HG03354 (cell line): Measurements from ENCODE around the gene RAB6D.
"Not testable (repeated sequence)": the region's sequence is repeated elsewhere in the genome, so short reads cannot be mapped to it uniquely, and the experiment has no call there.

Experiments
- ATAC-seq: cut with Tn5 transposase; IDR thresholded peaks from one replicate; pipeline ENCODE4 v1.9.1; 2021; ENCODE audit warnings: mild to moderate bottlenecking; ENCODE audit not compliant: unreplicated experiment, poor library complexity, severe bottlenecking

Gene RAB6D

GRCh38 chr2:131363703-131364186 is at the start of gene RAB6D:
RAB6D (minus strand) TSS chr2:131364168; CDS start chr2:131363720, 448 bp downstream.
- not testable (repeated sequence) for ATAC-seq

GRCh38 chr2:131413148-131413747 is 49.3 kb upstream of the RAB6D start:
- ATAC-seq, result peak; percentile 92

- no peak for ATAC-seq
Observed at GRCh38 chr2:131410173-131410572, 46.2 kb upstream of the RAB6D start.

- ATAC-seq, result no peak
Observed at GRCh38 chr2:131408778-131409177, 44.8 kb upstream of the RAB6D start.

GRCh38 chr2:131408207-131408606 is 44.2 kb upstream of the RAB6D start:
- no peak for ATAC-seq

- no peak for ATAC-seq
Observed at GRCh38 chr2:131404753-131405152, 40.8 kb upstream of the RAB6D start.

- no peak for ATAC-seq
Observed at GRCh38 chr2:131402320-131403039, 38.5 kb upstream of the RAB6D start.

GRCh38 chr2:131400849-131401248 is 36.9 kb upstream of the RAB6D start:
- ATAC-seq, result no peak

GRCh38 chr2:131400441-131400840 is 36.5 kb upstream of the RAB6D start:
- not testable (repeated sequence) for ATAC-seq

GRCh38 chr2:131396209-131396608 is 32.2 kb upstream of the RAB6D start:
- ATAC-seq, result not testable (repeated sequence)

- ATAC-seq, result not testable (repeated sequence)
Observed at GRCh38 chr2:131395024-131395645, 31.2 kb upstream of the RAB6D start.

- no peak for ATAC-seq
Observed at GRCh38 chr2:131394147-131394931, 30.4 kb upstream of the RAB6D start.

- ATAC-seq, result not testable (repeated sequence)
Observed at GRCh38 chr2:131391953-131392352, 28.0 kb upstream of the RAB6D start.

- ATAC-seq, result not testable (repeated sequence)
Observed at GRCh38 chr2:131391471-131391870, 27.5 kb upstream of the RAB6D start.

GRCh38 chr2:131390495-131391130 is 26.6 kb upstream of the RAB6D start:
- not testable (repeated sequence) for ATAC-seq

- no peak for ATAC-seq
Observed at GRCh38 chr2:131389657-131390056, 25.7 kb upstream of the RAB6D start.

- ATAC-seq, result not testable (repeated sequence)
Observed at GRCh38 chr2:131388834-131389233, 24.9 kb upstream of the RAB6D start.

- not testable (repeated sequence) for ATAC-seq
Observed at GRCh38 chr2:131373111-131373510, 9.1 kb upstream of the RAB6D start.

GRCh38 chr2:131369954-131370353 is 6.0 kb upstream of the RAB6D start:
- no peak for ATAC-seq
